ENCODE results near the gene CACNA1A. TPM values are rescaled to one million over a fixed set of nuclear protein-coding genes. Genes with fewer than 3 reads are reported as not detected.

Gene CACNA1A
- total RNA-seq, 1 experiment from 2014 or later, result 0.85 TPM

- H3K27ac Mint-ChIP-seq (ENCODE audit: unreplicated experiment), result no peak overlapping the region
- H3K27me3 Mint-ChIP-seq (ENCODE audit: unreplicated experiment), result peaks cover 63% of the 10 kb centered on the region
- TF ChIP-seq, protein P1, sequence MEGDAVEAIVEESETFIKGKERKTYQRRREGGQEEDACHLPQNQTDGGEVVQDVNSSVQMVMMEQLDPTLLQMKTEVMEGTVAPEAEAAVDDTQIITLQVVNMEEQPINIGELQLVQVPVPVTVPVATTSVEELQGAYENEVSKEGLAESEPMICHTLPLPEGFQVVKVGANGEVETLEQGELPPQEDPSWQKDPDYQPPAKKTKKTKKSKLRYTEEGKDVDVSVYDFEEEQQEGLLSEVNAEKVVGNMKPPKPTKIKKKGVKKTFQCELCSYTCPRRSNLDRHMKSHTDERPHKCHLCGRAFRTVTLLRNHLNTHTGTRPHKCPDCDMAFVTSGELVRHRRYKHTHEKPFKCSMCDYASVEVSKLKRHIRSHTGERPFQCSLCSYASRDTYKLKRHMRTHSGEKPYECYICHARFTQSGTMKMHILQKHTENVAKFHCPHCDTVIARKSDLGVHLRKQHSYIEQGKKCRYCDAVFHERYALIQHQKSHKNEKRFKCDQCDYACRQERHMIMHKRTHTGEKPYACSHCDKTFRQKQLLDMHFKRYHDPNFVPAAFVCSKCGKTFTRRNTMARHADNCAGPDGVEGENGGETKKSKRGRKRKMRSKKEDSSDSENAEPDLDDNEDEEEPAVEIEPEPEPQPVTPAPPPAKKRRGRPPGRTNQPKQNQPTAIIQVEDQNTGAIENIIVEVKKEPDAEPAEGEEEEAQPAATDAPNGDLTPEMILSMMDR (IDR thresholded peaks at IDR 0.05; ENCODE audit: unreplicated experiment), result no peak
- no peaks in the 10 kb centered on the region for H3K4me1 Mint-ChIP-seq (ENCODE audit: low read depth, unreplicated experiment)
- DNase-seq, result no peak
- no TSS peak for BruUV-seq (replicated peaks)
- H3K4me3 Mint-ChIP-seq (ENCODE audit: low read depth, unreplicated experiment), result no peak overlapping the region
- no peaks in the 10 kb centered on the region for H3K36me3 Mint-ChIP-seq (ENCODE audit: insufficient read depth, unreplicated experiment)
- H3K9me3 Mint-ChIP-seq (ENCODE audit: low read depth, unreplicated experiment), result peaks cover 3% of the 10 kb centered on the region
- intact Hi-C loops (cut with micrococcal nuclease; ENCODE audit: unreplicated experiment), result no loop called here
- CTCF ChIA-PET, result no interaction called here
Observed at GRCh38 chr19:13350072-13350471, 156.2 kb downstream of the CACNA1A start.

GRCh38 chr19:13347367-13347766 is 158.9 kb downstream of the CACNA1A start:
- no TSS peak for BruUV-seq (replicated peaks)
- TF ChIP-seq, protein P1 (IDR thresholded peaks at IDR 0.05; ENCODE audit: unreplicated experiment), result no peak
- Mint-ChIP-seq H3K4me1 (ENCODE audit: low read depth, unreplicated experiment) (no peaks in the 10 kb centered on the region), H3K9me3 (ENCODE audit: low read depth, unreplicated experiment) (peaks cover 3% of the 10 kb centered on the region), H3K4me3 (ENCODE audit: low read depth, unreplicated experiment) (no peak overlapping the region), H3K27ac (ENCODE audit: unreplicated experiment) (no peak overlapping the region), H3K36me3 (ENCODE audit: insufficient read depth, unreplicated experiment) (no peaks in the 10 kb centered on the region), H3K27me3 (ENCODE audit: unreplicated experiment) (peaks cover 59% of the 10 kb centered on the region)
- intact Hi-C loops (cut with micrococcal nuclease; ENCODE audit: unreplicated experiment), result no loop called here
- CTCF ChIA-PET, result no interaction called here
- DNase-seq, result no peak

DNA sequence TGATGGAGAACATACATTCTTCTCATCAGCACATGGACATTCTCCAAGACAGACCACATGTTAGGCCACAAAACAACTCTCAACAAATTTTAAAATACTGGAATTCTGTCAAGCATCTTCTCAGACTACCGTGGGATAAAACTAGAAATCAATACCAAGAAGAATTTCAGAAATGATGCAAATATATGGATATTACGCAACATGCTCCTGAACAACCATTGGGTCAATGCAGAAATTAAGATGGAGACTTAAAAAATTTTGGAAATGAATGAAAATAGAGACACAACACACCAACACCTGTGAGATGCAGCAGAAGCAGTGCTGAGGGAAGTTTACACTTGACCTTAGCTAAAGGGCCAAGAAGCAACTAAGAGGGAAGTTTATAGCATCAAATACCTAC is 162.8 kb downstream of the CACNA1A start:
- intact Hi-C loops (cut with micrococcal nuclease; ENCODE audit: unreplicated experiment), result no loop called here
- peaks cover 3% of the 10 kb centered on the region for H3K9me3 Mint-ChIP-seq (ENCODE audit: low read depth, unreplicated experiment)
- H3K4me1 Mint-ChIP-seq (ENCODE audit: low read depth, unreplicated experiment), result no peaks in the 10 kb centered on the region
- no peak for DNase-seq
- H3K27me3 Mint-ChIP-seq (ENCODE audit: unreplicated experiment), result peaks cover 84% of the 10 kb centered on the region
- CTCF ChIA-PET, result interaction anchor here (0.6 kb wide), 1 partner anchor 249 kb away, joined by 5 read pairs; no protein-coding TSS in a partner anchor
- BruUV-seq (replicated peaks), result no TSS peak
- H3K4me3 Mint-ChIP-seq (ENCODE audit: low read depth, unreplicated experiment), result no peak overlapping the region
- no peaks in the 10 kb centered on the region for H3K36me3 Mint-ChIP-seq (ENCODE audit: insufficient read depth, unreplicated experiment)
- H3K27ac Mint-ChIP-seq (ENCODE audit: unreplicated experiment), result no peak overlapping the region
- TF ChIP-seq, protein P1 (IDR thresholded peaks at IDR 0.05; ENCODE audit: unreplicated experiment), result no peak

- Mint-ChIP-seq H3K9me3 (ENCODE audit: low read depth, unreplicated experiment) (no peaks in the 10 kb centered on the region), H3K27ac (ENCODE audit: unreplicated experiment) (no peak overlapping the region), H3K36me3 (ENCODE audit: insufficient read depth, unreplicated experiment) (no peaks in the 10 kb centered on the region), H3K4me1 (ENCODE audit: low read depth, unreplicated experiment) (no peaks in the 10 kb centered on the region), H3K27me3 (ENCODE audit: unreplicated experiment) (peaks cover 79% of the 10 kb centered on the region), H3K4me3 (ENCODE audit: low read depth, unreplicated experiment) (no peak overlapping the region)
- intact Hi-C loops (cut with micrococcal nuclease; ENCODE audit: unreplicated experiment), result no loop called here
- TF ChIP-seq, protein P1 (IDR thresholded peaks at IDR 0.05; ENCODE audit: unreplicated experiment), result no peak
- CTCF ChIA-PET, result interaction anchor here (0.8 kb wide), 1 partner anchor 10 kb away, joined by 3 read pairs; no protein-coding TSS in a partner anchor
- DNase-seq, result no peak
- no TSS peak for BruUV-seq (replicated peaks)
Observed at GRCh38 chr19:13342672-13343071, 163.6 kb downstream of the CACNA1A start.
